GM23338 (cell line): ENCODE data around the gene PAQR6. TPM values are rescaled to one million over a fixed set of nuclear protein-coding genes. Genes with fewer than 3 reads are reported as not detected.

Experiments
- ATAC-seq: fragments of 200-7000 bp; cut with Tn5 transposase; 3 replicates; pipeline ENCODE4 v1.9.1; 2020
- DNase-seq: peaks from one replicate; pipeline ENCODE4 v3.0.0-alpha.2; 2015; ENCODE audit warnings: low spot score
- H2AFZ ChIP-seq: fragments of 200-600 bp; sonication (generic); 2 replicates; pipeline ENCODE4 v1.8.0; 2016; ENCODE audit warnings: antibody characterized with exemption, mild to moderate bottlenecking, moderate library complexity
- H3F3A ChIP-seq: fragments of 200-600 bp; sonication (generic); replicated peaks from 2 replicates; pipeline ENCODE4 v1.8.0; 2017; ENCODE audit warnings: antibody characterized with exemption, mixed run types, low read depth
- H3K27ac ChIP-seq: fragments of 200-600 bp; sonication (generic); 2 replicates; pipeline ENCODE4 v1.6.1; 2016; ENCODE audit warnings: low read depth
- H3K27me3 ChIP-seq: fragments of 200-600 bp; sonication (generic); 2 replicates; pipeline ENCODE4 v1.8.0; 2016; ENCODE audit warnings: mild to moderate bottlenecking, mixed run types, moderate library complexity; ENCODE audit not compliant: insufficient read depth
- H3K36me3 ChIP-seq: fragments of 200-600 bp; sonication (generic); 2 replicates; pipeline ENCODE4 v1.8.0; 2016; ENCODE audit warnings: mild to moderate bottlenecking; ENCODE audit not compliant: insufficient read depth
- H3K4me1 ChIP-seq: fragments of 200-600 bp; sonication (generic); 2 replicates; pipeline ENCODE4 v1.8.0; 2016; ENCODE audit warnings: mild to moderate bottlenecking, moderate library complexity; ENCODE audit not compliant: insufficient read depth
- H3K4me2 ChIP-seq: fragments of 200-600 bp; sonication (generic); 2 replicates; pipeline ENCODE4 v1.7.1; 2017; ENCODE audit warnings: mixed run types
- H3K4me3 ChIP-seq: fragments of 200-600 bp; sonication (generic); 2 replicates; pipeline ENCODE4 v1.6.1; 2016; ENCODE audit warnings: mixed run types
- H3K79me2 ChIP-seq: fragments of 200-600 bp; sonication (generic); replicated peaks from 2 replicates; pipeline ENCODE4 v1.8.0; 2017; ENCODE audit warnings: mild to moderate bottlenecking; ENCODE audit not compliant: insufficient read depth
- H3K9me2 ChIP-seq: fragments of 200-600 bp; sonication (generic); 2 replicates; pipeline ENCODE4 v1.8.0; 2017; ENCODE audit not compliant: insufficient read depth
- H4K20me1 ChIP-seq: fragments of 200-600 bp; sonication (generic); replicated peaks from 2 replicates; pipeline ENCODE4 v1.8.0; 2017; ENCODE audit warnings: mild to moderate bottlenecking; ENCODE audit not compliant: insufficient read depth
- H3K27ac Mint-ChIP-seq: 2 replicates; pipeline ENCODE4 v1.8.0; 2020; ENCODE audit warnings: inconsistent platforms, mild to moderate bottlenecking, moderate library complexity, mixed read lengths
- H3K27me3 Mint-ChIP-seq: 3 replicates; pipeline ENCODE4 v1.8.0; 2022; ENCODE audit warnings: low read depth, mild to moderate bottlenecking, moderate library complexity, mixed read lengths, inconsistent platforms; ENCODE audit not compliant: insufficient read depth, poor library complexity
- H3K36me3 Mint-ChIP-seq: 3 replicates; pipeline ENCODE4 v1.8.0; 2021; ENCODE audit warnings: low read depth, mild to moderate bottlenecking, inconsistent platforms, moderate library complexity, mixed read lengths
- H3K4me1 Mint-ChIP-seq: 3 replicates; pipeline ENCODE4 v1.8.0; 2020; ENCODE audit warnings: mild to moderate bottlenecking, inconsistent platforms, mixed read lengths
- H3K4me3 Mint-ChIP-seq: 3 replicates; pipeline ENCODE4 v1.8.0; 2021; ENCODE audit warnings: moderate library complexity, mild to moderate bottlenecking, inconsistent platforms, mixed read lengths
- H3K9me3 Mint-ChIP-seq: 3 replicates; pipeline ENCODE4 v1.8.0; 2020; ENCODE audit warnings: moderate library complexity, mild to moderate bottlenecking, inconsistent platforms, mixed read lengths
- CREB1 ChIP-seq: fragments of 250-450 bp; sonication (Bioruptor Pico); IDR thresholded peaks from 2 replicates; pipeline ENCODE4 v1.5.0; 2020; ENCODE audit warnings: low read depth, mild to moderate bottlenecking, moderate library complexity
- ETS1 ChIP-seq: IDR thresholded peaks from 2 replicates; pipeline ENCODE4 v1.6.1; 2016; ENCODE audit warnings: antibody characterized with exemption
- EZH2 ChIP-seq: fragments of 200-600 bp; sonication (generic); IDR thresholded peaks from one replicate; pipeline ENCODE4 v1.8.0; 2017; ENCODE audit warnings: antibody characterized with exemption, mild to moderate bottlenecking, low read depth; ENCODE audit not compliant: unreplicated experiment
- EZH2phosphoT487 ChIP-seq: fragments of 200-600 bp; sonication (generic); IDR thresholded peaks from one replicate; pipeline ENCODE4 v1.8.1; 2018; ENCODE audit warnings: antibody characterized with exemption; ENCODE audit not compliant: unreplicated experiment
- JUNB ChIP-seq: IDR thresholded peaks from one replicate; pipeline ENCODE4 v1.6.1; 2016; ENCODE audit warnings: antibody characterized with exemption; ENCODE audit not compliant: unreplicated experiment
- NANOG ChIP-seq: IDR thresholded peaks from 2 replicates; pipeline ENCODE4 v1.6.1; 2016; ENCODE audit warnings: antibody characterized with exemption, borderline replicate concordance
- POLR2AphosphoS5 ChIP-seq: IDR thresholded peaks from 2 replicates; pipeline ENCODE4 v1.6.1; 2016; ENCODE audit warnings: antibody characterized with exemption, low read depth
- STAT1 ChIP-seq: IDR thresholded peaks from one replicate; pipeline ENCODE4 v1.6.1; 2016; ENCODE audit warnings: antibody characterized with exemption; ENCODE audit not compliant: unreplicated experiment
- ZNF114 ChIP-seq: fragments of 250-450 bp; sonication (Bioruptor Pico); IDR thresholded peaks from 2 replicates; pipeline ENCODE4 v1.5.0; 2020; ENCODE audit warnings: mild to moderate bottlenecking, moderate library complexity
- ZNF331 ChIP-seq: fragments of 250-450 bp; sonication (Bioruptor Pico); IDR thresholded peaks from 2 replicates; pipeline ENCODE4 v1.5.0; 2020; ENCODE audit warnings: low read depth, mild to moderate bottlenecking, moderate library complexity
- ZNF462 ChIP-seq: fragments of 250-450 bp; sonication (Bioruptor Pico); IDR thresholded peaks from 2 replicates; pipeline ENCODE4 v1.5.0; 2020; ENCODE audit warnings: mild to moderate bottlenecking, moderate library complexity
- polyA plus RNA-seq: library from polyadenylated mRNA; unstranded; fragments of >200 nt; fragmentation: Nextera tagmentation; extraction: Ambion mirVana; gene quantifications from 2 replicates; pipeline ENCODE4 v1.2.1, GENCODE V29; 2016
- total RNA-seq: library from RNA; depleted of rRNA; stranded (reverse); fragments of >200 nt; shearing (Covaris generic); gene quantifications from 2 replicates; pipeline ENCODE4 v1.2.3, GENCODE V29; 2014
- TF ChIP-seq, protein P1 (sequence below), 2 experiments: fragments of 200-600 bp in 1 of 2; sonication (generic) in 1 of 2; conservative IDR thresholded peaks; 2 replicates each; pipeline versions ENCODE4 v1.5.1 to v1.6.1; 2016 to 2017; ENCODE audit warnings: antibody characterized with exemption in 2 of 2, low read depth in 2 of 2, mild to moderate bottlenecking in 2 of 2, moderate library complexity in 1 of 2

PAQR6 gene
- total and polyA plus RNA-seq, 2 experiments from 2014 or later: 2.4 to 4.2 TPM

- TF ChIP-seq ETS1: no peak
- TF ChIP-seq, protein P1, sequence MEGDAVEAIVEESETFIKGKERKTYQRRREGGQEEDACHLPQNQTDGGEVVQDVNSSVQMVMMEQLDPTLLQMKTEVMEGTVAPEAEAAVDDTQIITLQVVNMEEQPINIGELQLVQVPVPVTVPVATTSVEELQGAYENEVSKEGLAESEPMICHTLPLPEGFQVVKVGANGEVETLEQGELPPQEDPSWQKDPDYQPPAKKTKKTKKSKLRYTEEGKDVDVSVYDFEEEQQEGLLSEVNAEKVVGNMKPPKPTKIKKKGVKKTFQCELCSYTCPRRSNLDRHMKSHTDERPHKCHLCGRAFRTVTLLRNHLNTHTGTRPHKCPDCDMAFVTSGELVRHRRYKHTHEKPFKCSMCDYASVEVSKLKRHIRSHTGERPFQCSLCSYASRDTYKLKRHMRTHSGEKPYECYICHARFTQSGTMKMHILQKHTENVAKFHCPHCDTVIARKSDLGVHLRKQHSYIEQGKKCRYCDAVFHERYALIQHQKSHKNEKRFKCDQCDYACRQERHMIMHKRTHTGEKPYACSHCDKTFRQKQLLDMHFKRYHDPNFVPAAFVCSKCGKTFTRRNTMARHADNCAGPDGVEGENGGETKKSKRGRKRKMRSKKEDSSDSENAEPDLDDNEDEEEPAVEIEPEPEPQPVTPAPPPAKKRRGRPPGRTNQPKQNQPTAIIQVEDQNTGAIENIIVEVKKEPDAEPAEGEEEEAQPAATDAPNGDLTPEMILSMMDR (conservative IDR thresholded peaks at IDR 0.05; ENCODE audit: low read depth in 2 of 2): no peak
- no peak for TF ChIP-seq POLR2AphosphoS5
- TF ChIP-seq ZNF114: no peak
- no peak for TF ChIP-seq EZH2
- TF ChIP-seq JUNB: no peak
- TF ChIP-seq EZH2phosphoT487: no peak
Observed at GRCh38 chr1:156268336-156268735, 20.5 kb upstream of the PAQR6 start (continued).

DNA sequence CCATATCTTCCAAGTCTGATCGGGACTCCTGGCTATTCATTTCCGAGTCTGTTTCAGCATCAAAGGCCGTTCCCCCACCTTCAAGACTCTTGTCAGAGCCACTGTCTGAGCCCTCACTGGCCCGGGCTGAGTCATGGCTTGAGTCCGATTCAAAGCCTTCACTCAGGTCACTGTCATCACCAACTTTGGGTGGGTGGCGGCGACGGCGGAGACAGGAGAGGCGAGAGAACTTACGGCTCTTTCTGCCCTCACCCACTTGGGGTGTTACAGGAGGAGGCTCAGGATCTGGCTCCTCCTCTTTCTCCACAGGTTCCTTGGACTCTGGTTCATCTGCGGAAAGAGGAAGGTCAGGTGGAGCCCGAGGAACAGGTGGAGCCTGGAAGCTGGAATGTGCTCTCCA is 18.2 kb upstream of the PAQR6 start:
- Mint-ChIP-seq H3K4me3 (no peak overlapping the region), H3K36me3 (peaks cover 80% of the 10 kb centered on the region), H3K27ac (no peak overlapping the region), H3K4me1 (no peaks in the 10 kb centered on the region), H3K9me3 (no peaks in the 10 kb centered on the region), H3K27me3 (peaks cover 3% of the 10 kb centered on the region)
- H3K9me2 ChIP-seq: no peaks in the 10 kb centered on the region
- H3K4me3 ChIP-seq: no peak overlapping the region
- no peaks in the 10 kb centered on the region for H3K4me1 ChIP-seq
- DNase-seq (no peak), ATAC-seq (no peak)
- no peak overlapping the region for H2AFZ ChIP-seq
- H3K27ac ChIP-seq: no peak overlapping the region
- no peaks in the 10 kb centered on the region for H3K27me3 ChIP-seq
- peaks cover 21% of the 10 kb centered on the region; the same call in 1 of the 2 replicates for H3F3A ChIP-seq
- no peaks in the 10 kb centered on the region for H3K79me2 ChIP-seq
- H4K20me1 ChIP-seq: peaks cover 24% of the 10 kb centered on the region
- H3K4me2 ChIP-seq: no peak overlapping the region
- H3K36me3 ChIP-seq: peaks cover 74% of the 10 kb centered on the region
- TF ChIP-seq ETS1 (no peak), ZNF331 (CRISPR knock-in tag) (no peak), CREB1 (CRISPR knock-in tag) (no peak), EZH2phosphoT487 (no peak), EZH2 (no peak), STAT1 (no peak), POLR2AphosphoS5 (no peak), ZNF462 (CRISPR knock-in tag) (no peak), NANOG (no peak)
- TF ChIP-seq, protein P1 (conservative IDR thresholded peaks at IDR 0.05; ENCODE audit: low read depth in 2 of 2): no peak
